HepG2 (cell line): ENCODE data around the gene TSSK2. TPM values are rescaled to one million over a fixed set of nuclear protein-coding genes. Genes with fewer than 3 reads are reported as not detected.

Experiments used
- HNF4A ChIP-seq: sonication (generic); formaldehyde crosslinking; IDR thresholded peaks from 2 replicates; pipeline ENCODE4 v1.4.0; 2020; ENCODE audit warnings: missing genetic modification reagents
- KAT7 ChIP-seq: IDR thresholded peaks from 2 replicates; pipeline ENCODE4 v1.6.1; 2018; ENCODE audit warnings: borderline replicate concordance, missing compliant biosample characterization
- ONECUT2 ChIP-seq: sonication (generic); formaldehyde crosslinking; IDR thresholded peaks from 2 replicates; pipeline ENCODE4 v1.4.0; 2020; ENCODE audit warnings: missing genetic modification reagents
- POLR2A ChIP-seq, 2 experiments: IDR thresholded peaks; 2 replicates each; pipeline ENCODE4 v1.6.1; 2011; ENCODE audit warnings: low read depth in 2 of 2, low read length in 2 of 2, mild to moderate bottlenecking in 1 of 2, moderate library complexity in 1 of 2; ENCODE audit not compliant: insufficient read depth in 1 of 2
- SP1 ChIP-seq, 2 experiments: fragments of 450-650 bp in 1 of 2; sonication (generic) in 1 of 2; formaldehyde crosslinking in 1 of 2; IDR thresholded peaks; 2 replicates each; pipeline versions ENCODE4 v1.4.0 to v1.6.1; 2016 to 2020; ENCODE audit warnings: missing genetic modification reagents in 1 of 2
- ZNF10 ChIP-seq: sonication (generic); formaldehyde crosslinking; IDR thresholded peaks from 2 replicates; pipeline ENCODE4 v1.4.0; 2020; ENCODE audit warnings: mild to moderate bottlenecking, low read depth, missing genetic modification reagents, borderline replicate concordance
- ZNF431 ChIP-seq: sonication (generic); formaldehyde crosslinking; IDR thresholded peaks from 2 replicates; pipeline ENCODE4 v1.9.0; 2022; ENCODE audit warnings: missing genetic modification reagents, low read depth, mild to moderate bottlenecking, borderline replicate concordance
- ZNF570 ChIP-seq: sonication (generic); formaldehyde crosslinking; IDR thresholded peaks from 2 replicates; pipeline ENCODE4 v1.4.0; 2020; ENCODE audit warnings: mild to moderate bottlenecking, missing genetic modification reagents, borderline replicate concordance
- ZNF891 ChIP-seq: sonication (generic); formaldehyde crosslinking; IDR thresholded peaks from 2 replicates; pipeline ENCODE4 v1.5.0; 2020; ENCODE audit warnings: mild to moderate bottlenecking, missing genetic modification reagents
- polyA plus RNA-seq, 8 experiments: library from polyadenylated mRNA; depleted of rRNA in 3 of 8; stranded (reverse) in 7 of 8; unstranded in 1 of 8; fragments of >200 nt; fragmentation: Illumina TruSeq in 4 of 8; extraction: Trizol in 4 of 8; gene quantifications; 2 replicates each; pipeline versions ENCODE4 v1.2.1 to v1.2.3, GENCODE V29; 2011 to 2016; ENCODE audit warnings: low read depth in 4 of 8, missing spikeins in 1 of 8, mixed read lengths in 1 of 8; ENCODE audit not compliant: insufficient read depth in 1 of 8
- total RNA-seq, 5 experiments: library from RNA; depleted of rRNA; stranded (reverse); fragments of >200 nt; fragmentation: Illumina TruSeq; extraction: Trizol; gene quantifications; 2 replicates each; pipeline ENCODE4 v1.2.3, GENCODE V29; 2016; ENCODE audit warnings: low read depth in 1 of 5
- TF ChIP-seq, protein P1 (sequence below): sonication (generic); formaldehyde crosslinking; IDR thresholded peaks from 2 replicates; pipeline ENCODE4 v1.5.0; 2020; ENCODE audit warnings: mild to moderate bottlenecking, missing genetic modification reagents
- TF ChIP-seq, protein P2 (sequence below): sonication (generic); formaldehyde crosslinking; IDR thresholded peaks from 2 replicates; pipeline ENCODE4 v1.5.0; 2020; ENCODE audit warnings: missing genetic modification reagents
- TF ChIP-seq, protein P3 (sequence below): sonication (generic); formaldehyde crosslinking; IDR thresholded peaks from 2 replicates; pipeline ENCODE4 v1.4.0; 2020; ENCODE audit warnings: missing genetic modification reagents; ENCODE audit errors: not compliant biosample characterization
- TF ChIP-seq, protein P4 (sequence below): sonication (generic); formaldehyde crosslinking; conservative IDR thresholded peaks from 2 replicates; pipeline ENCODE4 v1.8.0; 2022; ENCODE audit warnings: missing genetic modification reagents
- TF ChIP-seq, protein P5 (sequence below): sonication (generic); formaldehyde crosslinking; conservative IDR thresholded peaks from 2 replicates; pipeline ENCODE4 v1.4.0; 2020; ENCODE audit warnings: mild to moderate bottlenecking, missing genetic modification reagents, moderate library complexity
- TF ChIP-seq, protein P6 (sequence below): sonication (generic); formaldehyde crosslinking; IDR thresholded peaks from 2 replicates; pipeline ENCODE4 v1.4.0; 2020; ENCODE audit warnings: mild to moderate bottlenecking, missing genetic modification reagents
- TF ChIP-seq, protein P7 (sequence below): sonication (generic); formaldehyde crosslinking; IDR thresholded peaks from 2 replicates; pipeline ENCODE4 v1.5.0; 2020; ENCODE audit warnings: missing genetic modification reagents

TSSK2 gene
- total and polyA plus RNA-seq, 2 of the 13 experiments (the other 11 are each of a cell fraction or from before 2014, with no cell fraction given), result not detected

DNA sequence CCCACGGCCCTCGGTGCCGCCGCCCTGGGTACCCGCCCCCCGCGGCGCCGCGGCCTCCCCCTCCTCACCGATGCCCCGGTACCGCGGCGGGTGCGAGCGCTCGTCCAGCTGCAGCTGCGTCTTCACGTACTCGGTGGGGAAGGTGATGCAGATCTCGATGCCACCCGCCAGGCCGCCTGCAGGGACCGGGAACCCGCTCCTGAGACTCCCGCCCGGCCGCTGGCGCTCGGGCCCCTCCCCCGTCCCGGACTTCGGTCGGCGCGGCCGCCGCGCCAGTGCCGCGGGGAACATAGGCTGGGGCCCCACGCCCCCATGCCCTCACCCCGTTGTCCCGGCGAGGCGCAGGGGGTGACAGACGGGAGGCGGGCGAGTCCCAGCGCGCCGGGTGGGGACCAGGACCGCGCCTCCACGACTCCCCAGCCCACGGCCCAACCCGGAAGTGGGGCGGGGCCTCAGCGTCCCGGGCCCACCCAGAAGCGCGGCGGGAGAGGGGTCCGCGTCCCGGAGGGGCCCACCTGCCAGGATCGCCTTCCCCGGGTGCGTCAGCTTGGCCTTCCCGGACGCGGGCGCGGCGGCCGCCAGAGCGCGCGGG, 47.1 kb downstream of the TSSK2 start (continued):
- TF ChIP-seq, protein P1, sequence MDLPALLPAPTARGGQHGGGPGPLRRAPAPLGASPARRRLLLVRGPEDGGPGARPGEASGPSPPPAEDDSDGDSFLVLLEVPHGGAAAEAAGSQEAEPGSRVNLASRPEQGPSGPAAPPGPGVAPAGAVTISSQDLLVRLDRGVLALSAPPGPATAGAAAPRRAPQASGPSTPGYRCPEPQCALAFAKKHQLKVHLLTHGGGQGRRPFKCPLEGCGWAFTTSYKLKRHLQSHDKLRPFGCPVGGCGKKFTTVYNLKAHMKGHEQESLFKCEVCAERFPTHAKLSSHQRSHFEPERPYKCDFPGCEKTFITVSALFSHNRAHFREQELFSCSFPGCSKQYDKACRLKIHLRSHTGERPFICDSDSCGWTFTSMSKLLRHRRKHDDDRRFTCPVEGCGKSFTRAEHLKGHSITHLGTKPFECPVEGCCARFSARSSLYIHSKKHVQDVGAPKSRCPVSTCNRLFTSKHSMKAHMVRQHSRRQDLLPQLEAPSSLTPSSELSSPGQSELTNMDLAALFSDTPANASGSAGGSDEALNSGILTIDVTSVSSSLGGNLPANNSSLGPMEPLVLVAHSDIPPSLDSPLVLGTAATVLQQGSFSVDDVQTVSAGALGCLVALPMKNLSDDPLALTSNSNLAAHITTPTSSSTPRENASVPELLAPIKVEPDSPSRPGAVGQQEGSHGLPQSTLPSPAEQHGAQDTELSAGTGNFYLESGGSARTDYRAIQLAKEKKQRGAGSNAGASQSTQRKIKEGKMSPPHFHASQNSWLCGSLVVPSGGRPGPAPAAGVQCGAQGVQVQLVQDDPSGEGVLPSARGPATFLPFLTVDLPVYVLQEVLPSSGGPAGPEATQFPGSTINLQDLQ (CRISPR knock-in tag), result no peak
- TF ChIP-seq, protein P2, sequence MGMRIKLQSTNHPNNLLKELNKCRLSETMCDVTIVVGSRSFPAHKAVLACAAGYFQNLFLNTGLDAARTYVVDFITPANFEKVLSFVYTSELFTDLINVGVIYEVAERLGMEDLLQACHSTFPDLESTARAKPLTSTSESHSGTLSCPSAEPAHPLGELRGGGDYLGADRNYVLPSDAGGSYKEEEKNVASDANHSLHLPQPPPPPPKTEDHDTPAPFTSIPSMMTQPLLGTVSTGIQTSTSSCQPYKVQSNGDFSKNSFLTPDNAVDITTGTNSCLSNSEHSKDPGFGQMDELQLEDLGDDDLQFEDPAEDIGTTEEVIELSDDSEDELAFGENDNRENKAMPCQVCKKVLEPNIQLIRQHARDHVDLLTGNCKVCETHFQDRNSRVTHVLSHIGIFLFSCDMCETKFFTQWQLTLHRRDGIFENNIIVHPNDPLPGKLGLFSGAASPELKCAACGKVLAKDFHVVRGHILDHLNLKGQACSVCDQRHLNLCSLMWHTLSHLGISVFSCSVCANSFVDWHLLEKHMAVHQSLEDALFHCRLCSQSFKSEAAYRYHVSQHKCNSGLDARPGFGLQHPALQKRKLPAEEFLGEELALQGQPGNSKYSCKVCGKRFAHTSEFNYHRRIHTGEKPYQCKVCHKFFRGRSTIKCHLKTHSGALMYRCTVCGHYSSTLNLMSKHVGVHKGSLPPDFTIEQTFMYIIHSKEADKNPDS (CRISPR knock-in tag), result no peak
- TF ChIP-seq, protein P3, sequence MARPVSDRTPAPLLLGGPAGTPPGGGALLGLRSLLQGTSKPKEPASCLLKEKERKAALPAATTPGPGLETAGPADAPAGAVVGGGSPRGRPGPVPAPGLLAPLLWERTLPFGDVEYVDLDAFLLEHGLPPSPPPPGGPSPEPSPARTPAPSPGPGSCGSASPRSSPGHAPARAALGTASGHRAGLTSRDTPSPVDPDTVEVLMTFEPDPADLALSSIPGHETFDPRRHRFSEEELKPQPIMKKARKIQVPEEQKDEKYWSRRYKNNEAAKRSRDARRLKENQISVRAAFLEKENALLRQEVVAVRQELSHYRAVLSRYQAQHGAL (CRISPR knock-in tag), result no peak
- TF ChIP-seq SP1 (IDR thresholded peaks at IDR 0.05) (no peak), SP1 (CRISPR knock-in tag; IDR thresholded peaks at IDR 0.05) (no peak), ZNF570 (no peak), ZNF431 (CRISPR knock-in tag) (peak; percentile 63; the same call in 1 of the 2 replicates), POLR2A (IDR thresholded peaks at IDR 0.05; ENCODE audit: insufficient read depth in 1 of 2, low read depth in 2 of 2, low read length in 2 of 2) (peak in 1 of 2 experiments; percentile 39; a peak in 2 of 4 replicates), ZNF891 (CRISPR knock-in tag) (no peak), ONECUT2 (CRISPR knock-in tag) (no peak), KAT7 (CRISPR knock-in tag) (no peak), HNF4A (no peak), ZNF10 (CRISPR knock-in tag) (no peak)
- TF ChIP-seq, protein P4, sequence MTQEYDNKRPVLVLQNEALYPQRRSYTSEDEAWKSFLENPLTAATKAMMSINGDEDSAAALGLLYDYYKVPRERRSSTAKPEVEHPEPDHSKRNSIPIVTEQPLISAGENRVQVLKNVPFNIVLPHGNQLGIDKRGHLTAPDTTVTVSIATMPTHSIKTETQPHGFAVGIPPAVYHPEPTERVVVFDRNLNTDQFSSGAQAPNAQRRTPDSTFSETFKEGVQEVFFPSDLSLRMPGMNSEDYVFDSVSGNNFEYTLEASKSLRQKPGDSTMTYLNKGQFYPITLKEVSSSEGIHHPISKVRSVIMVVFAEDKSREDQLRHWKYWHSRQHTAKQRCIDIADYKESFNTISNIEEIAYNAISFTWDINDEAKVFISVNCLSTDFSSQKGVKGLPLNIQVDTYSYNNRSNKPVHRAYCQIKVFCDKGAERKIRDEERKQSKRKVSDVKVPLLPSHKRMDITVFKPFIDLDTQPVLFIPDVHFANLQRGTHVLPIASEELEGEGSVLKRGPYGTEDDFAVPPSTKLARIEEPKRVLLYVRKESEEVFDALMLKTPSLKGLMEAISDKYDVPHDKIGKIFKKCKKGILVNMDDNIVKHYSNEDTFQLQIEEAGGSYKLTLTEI (CRISPR knock-in tag), result no peak
- TF ChIP-seq, protein P5, sequence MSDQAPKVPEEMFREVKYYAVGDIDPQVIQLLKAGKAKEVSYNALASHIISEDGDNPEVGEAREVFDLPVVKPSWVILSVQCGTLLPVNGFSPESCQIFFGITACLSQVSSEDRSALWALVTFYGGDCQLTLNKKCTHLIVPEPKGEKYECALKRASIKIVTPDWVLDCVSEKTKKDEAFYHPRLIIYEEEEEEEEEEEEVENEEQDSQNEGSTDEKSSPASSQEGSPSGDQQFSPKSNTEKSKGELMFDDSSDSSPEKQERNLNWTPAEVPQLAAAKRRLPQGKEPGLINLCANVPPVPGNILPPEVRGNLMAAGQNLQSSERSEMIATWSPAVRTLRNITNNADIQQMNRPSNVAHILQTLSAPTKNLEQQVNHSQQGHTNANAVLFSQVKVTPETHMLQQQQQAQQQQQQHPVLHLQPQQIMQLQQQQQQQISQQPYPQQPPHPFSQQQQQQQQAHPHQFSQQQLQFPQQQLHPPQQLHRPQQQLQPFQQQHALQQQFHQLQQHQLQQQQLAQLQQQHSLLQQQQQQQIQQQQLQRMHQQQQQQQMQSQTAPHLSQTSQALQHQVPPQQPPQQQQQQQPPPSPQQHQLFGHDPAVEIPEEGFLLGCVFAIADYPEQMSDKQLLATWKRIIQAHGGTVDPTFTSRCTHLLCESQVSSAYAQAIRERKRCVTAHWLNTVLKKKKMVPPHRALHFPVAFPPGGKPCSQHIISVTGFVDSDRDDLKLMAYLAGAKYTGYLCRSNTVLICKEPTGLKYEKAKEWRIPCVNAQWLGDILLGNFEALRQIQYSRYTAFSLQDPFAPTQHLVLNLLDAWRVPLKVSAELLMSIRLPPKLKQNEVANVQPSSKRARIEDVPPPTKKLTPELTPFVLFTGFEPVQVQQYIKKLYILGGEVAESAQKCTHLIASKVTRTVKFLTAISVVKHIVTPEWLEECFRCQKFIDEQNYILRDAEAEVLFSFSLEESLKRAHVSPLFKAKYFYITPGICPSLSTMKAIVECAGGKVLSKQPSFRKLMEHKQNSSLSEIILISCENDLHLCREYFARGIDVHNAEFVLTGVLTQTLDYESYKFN, result peak; percentile 55; the same call in 1 of the 2 replicates
- TF ChIP-seq, protein P6, sequence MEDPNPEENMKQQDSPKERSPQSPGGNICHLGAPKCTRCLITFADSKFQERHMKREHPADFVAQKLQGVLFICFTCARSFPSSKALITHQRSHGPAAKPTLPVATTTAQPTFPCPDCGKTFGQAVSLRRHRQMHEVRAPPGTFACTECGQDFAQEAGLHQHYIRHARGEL (CRISPR knock-in tag), result no peak
- TF ChIP-seq, protein P7, sequence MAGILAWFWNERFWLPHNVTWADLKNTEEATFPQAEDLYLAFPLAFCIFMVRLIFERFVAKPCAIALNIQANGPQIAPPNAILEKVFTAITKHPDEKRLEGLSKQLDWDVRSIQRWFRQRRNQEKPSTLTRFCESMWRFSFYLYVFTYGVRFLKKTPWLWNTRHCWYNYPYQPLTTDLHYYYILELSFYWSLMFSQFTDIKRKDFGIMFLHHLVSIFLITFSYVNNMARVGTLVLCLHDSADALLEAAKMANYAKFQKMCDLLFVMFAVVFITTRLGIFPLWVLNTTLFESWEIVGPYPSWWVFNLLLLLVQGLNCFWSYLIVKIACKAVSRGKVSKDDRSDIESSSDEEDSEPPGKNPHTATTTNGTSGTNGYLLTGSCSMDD, result no peak
